HCT116 (cell line): Measurements from ENCODE around the gene FRMPD3. TPM values are rescaled to one million over a fixed set of nuclear protein-coding genes. Genes with fewer than 3 reads are reported as not detected.

ENCODE experiments used
- ATAC-seq: fragments of 200-7000 bp; cut with Tn5 transposase; 2 replicates; pipeline ENCODE4 v1.9.1; 2020; ENCODE audit warnings: mild to moderate bottlenecking, moderate library complexity
- BruUV-seq: library from RNA; stranded (reverse); fragments of 400-500 nt; replicated peaks from 2 replicates; lab custom pipeline; 2021; lab: Mats Ljungman, UMichigan
- CTCF ChIA-PET: fragments of 300-600 bp; sonication (Branson Sonifier 250); formaldehyde crosslinking; loops from one replicate; lab custom pipeline; 2021; ENCODE audit warnings: antibody characterized with exemption; lab: Charles Lee
- POLR2A ChIA-PET: fragments of 300-600, 350-600 bp; sonication (Branson Sonifier 250); formaldehyde crosslinking; loops from one replicate; lab custom pipeline; 2021; ENCODE audit warnings: antibody characterized with exemption; lab: Charles Lee
- RAD21 ChIA-PET, 2 experiments: fragments of 300-600 bp; sonication (Branson Sonifier 250); formaldehyde crosslinking; loops; one replicate each; lab custom pipeline; 2023; ENCODE audit warnings: low total read pairs in 2 of 2; ENCODE audit not compliant: uncharacterized antibody in 2 of 2, unreplicated experiment in 2 of 2, low non-redundant PET in 1 of 2; lab: Charles Lee
- DNase-seq: peaks from one replicate; pipeline ENCODE4 v3.0.0-alpha.2; 2010; ENCODE audit warnings: low read depth, low spot score
- H2AFZ ChIP-seq: fragments of 200-600 bp; shearing (Covaris generic), sonication (generic); 2 replicates; pipeline ENCODE4 v1.6.1; 2017; ENCODE audit warnings: low read depth, mixed run types, mixed read lengths, antibody characterized with exemption, low read length; ENCODE audit not compliant: poor library complexity, severe bottlenecking
- H3K27ac ChIP-seq: 2 replicates; pipeline ENCODE4 v1.5.1; 2012; ENCODE audit warnings: low read depth, low read length
- H3K27me3 ChIP-seq: fragments of 200-600 bp; sonication (generic); 2 replicates; pipeline ENCODE4 v1.6.1; 2016; ENCODE audit warnings: mixed run types, low read length, mixed read lengths; ENCODE audit not compliant: insufficient read depth
- H3K36me3 ChIP-seq, 2 experiments: fragments of 200-500 bp in 1 of 2; fragments of 200-600 bp in 1 of 2; sonication (Bioruptor generic) in 1 of 2; sonication (generic) in 1 of 2; 2 replicates each; pipeline versions ENCODE4 v1.5.1 to v1.6.1; 2014 to 2016; ENCODE audit warnings: low read length in 2 of 2, inconsistent platforms in 1 of 2, mixed read lengths in 1 of 2, mixed run types in 1 of 2; ENCODE audit not compliant: insufficient read depth in 2 of 2, control insufficient read depth in 1 of 2
- H3K4me1 ChIP-seq, 2 experiments: fragments of 200-600 bp in 1 of 2; sonication (generic) in 1 of 2; 2 replicates each; pipeline versions ENCODE4 v1.5.1 to v1.6.1; 2012 to 2017; ENCODE audit warnings: low read length in 2 of 2, inconsistent platforms in 1 of 2, mild to moderate bottlenecking in 1 of 2, mixed read lengths in 1 of 2, mixed run types in 1 of 2, moderate library complexity in 1 of 2; ENCODE audit not compliant: insufficient read depth in 2 of 2, control insufficient read depth in 1 of 2
- H3K4me2 ChIP-seq: fragments of 200-600 bp; sonication (generic); 2 replicates; pipeline ENCODE4 v1.6.1; 2017; ENCODE audit warnings: mixed run types, low read length, mixed read lengths
- H3K4me3 ChIP-seq, 2 experiments: fragments of 200-600 bp in 1 of 2; sonication (generic) in 1 of 2; replicated peaks in 1 of 2; 2 replicates each; pipeline ENCODE4 v1.5.1; 2011 to 2016; ENCODE audit warnings: low read length in 2 of 2, control low read depth in 1 of 2, low read depth in 1 of 2, mild to moderate bottlenecking in 1 of 2, mixed read lengths in 1 of 2, mixed run types in 1 of 2
- H3K79me2 ChIP-seq: fragments of 200-600 bp; sonication (generic); 2 replicates; pipeline ENCODE4 v1.6.1; 2017; ENCODE audit warnings: mild to moderate bottlenecking, mixed run types, low read length, moderate library complexity, mixed read lengths; ENCODE audit not compliant: insufficient read depth
- H3K9ac ChIP-seq: fragments of 200-600 bp; sonication (generic); 2 replicates; pipeline ENCODE4 v1.6.1; 2016; ENCODE audit warnings: low read length, mixed read lengths
- H3K9me2 ChIP-seq: fragments of 200-600 bp; sonication (generic), shearing (Covaris generic); 2 replicates; pipeline ENCODE4 v1.6.1; 2017; ENCODE audit warnings: mixed run types, mild to moderate bottlenecking, moderate library complexity; ENCODE audit not compliant: insufficient read depth
- H3K9me3 ChIP-seq, 2 experiments: fragments of 200-500 bp in 1 of 2; fragments of 200-600 bp in 1 of 2; sonication (Bioruptor generic) in 1 of 2; sonication (generic) in 1 of 2; 2 replicates each; pipeline ENCODE4 v1.6.1; 2014 to 2017; ENCODE audit warnings: low read length in 2 of 2, mixed read lengths in 2 of 2, inconsistent platforms in 1 of 2, low read depth in 1 of 2, mild to moderate bottlenecking in 1 of 2, mixed run types in 1 of 2, moderate library complexity in 1 of 2; ENCODE audit not compliant: control insufficient read depth in 1 of 2, insufficient read depth in 1 of 2
- H4K20me1 ChIP-seq: fragments of 200-600 bp; sonication (generic), shearing (Covaris generic); 2 replicates; pipeline ENCODE4 v1.6.1; 2017; ENCODE audit warnings: mixed run types, mild to moderate bottlenecking, moderate library complexity; ENCODE audit not compliant: insufficient read depth
- CBX3 ChIP-seq: IDR thresholded peaks from 2 replicates; pipeline ENCODE4 v1.6.1; 2012; ENCODE audit warnings: low read depth
- CEBPB ChIP-seq: IDR thresholded peaks from 2 replicates; pipeline ENCODE4 v1.6.1; 2012; ENCODE audit warnings: low read depth
- EGR1 ChIP-seq: IDR thresholded peaks from 2 replicates; pipeline ENCODE4 v1.6.1; 2012; ENCODE audit warnings: low read depth
- ELF1 ChIP-seq: IDR thresholded peaks from 2 replicates; pipeline ENCODE4 v1.6.1; 2012; ENCODE audit warnings: low read depth, borderline replicate concordance
- EZH2 ChIP-seq: fragments of 200-600 bp; sonication (generic); IDR thresholded peaks from 2 replicates; pipeline ENCODE4 v1.6.1; 2017; ENCODE audit warnings: antibody characterized with exemption, mixed run types
- EZH2phosphoT487 ChIP-seq: fragments of 200-600 bp; IDR thresholded peaks from 2 replicates; pipeline ENCODE4 v1.6.1; 2018; ENCODE audit warnings: antibody characterized with exemption, borderline replicate concordance
- FOSL1 ChIP-seq: IDR thresholded peaks from 2 replicates; pipeline ENCODE4 v1.6.1; 2012; ENCODE audit warnings: low read depth
- JUND ChIP-seq: IDR thresholded peaks from 2 replicates; pipeline ENCODE4 v1.6.1; 2012
- MAX ChIP-seq: IDR thresholded peaks from 2 replicates; pipeline ENCODE4 v1.6.1; 2012
- POLR2A ChIP-seq: IDR thresholded peaks from 2 replicates; pipeline ENCODE4 v1.7.0; 2011; ENCODE audit warnings: borderline replicate concordance; ENCODE audit not compliant: insufficient read depth, insufficient read length; ENCODE audit errors: extremely low read depth
- POLR2AphosphoS5 ChIP-seq: IDR thresholded peaks from 2 replicates; pipeline ENCODE4 v1.6.1; 2011; ENCODE audit warnings: mild to moderate bottlenecking, low read depth, low read length, moderate library complexity
- REST ChIP-seq: IDR thresholded peaks from 2 replicates; pipeline ENCODE4 v1.6.1; 2012; ENCODE audit warnings: low read depth
- SP1 ChIP-seq: IDR thresholded peaks from 2 replicates; pipeline ENCODE4 v1.6.1; 2012; ENCODE audit warnings: low read depth
- SRF ChIP-seq: IDR thresholded peaks from 2 replicates; pipeline ENCODE4 v1.6.1; 2012; ENCODE audit warnings: low read depth
- TCF7L2 ChIP-seq: IDR thresholded peaks from 2 replicates; pipeline ENCODE4 v1.7.0; 2011; ENCODE audit warnings: borderline replicate concordance, inconsistent platforms; ENCODE audit not compliant: insufficient read depth, insufficient read length; ENCODE audit errors: extremely low read depth
- YY1 ChIP-seq: IDR thresholded peaks from 2 replicates; pipeline ENCODE4 v1.6.1; 2011; ENCODE audit warnings: low read length, low read depth, moderate library complexity, mild to moderate bottlenecking; ENCODE audit not compliant: insufficient replicate concordance; ENCODE audit errors: extremely low read depth
- ZBTB33 ChIP-seq: IDR thresholded peaks from 2 replicates; pipeline ENCODE4 v1.6.1; 2011; ENCODE audit warnings: mild to moderate bottlenecking, low read length, moderate library complexity; ENCODE audit not compliant: insufficient replicate concordance; ENCODE audit errors: extremely low read depth
- ZFX ChIP-seq: fragments of 450-650 bp; IDR thresholded peaks from 2 replicates; pipeline ENCODE4 v1.6.1; 2017
- intact Hi-C: fragments of 100-400 bp; cut with micrococcal nuclease; formaldehyde crosslinking; loops from 2 replicates; pipeline ENCODE4 v1.10.0; 2022
- total RNA-seq: library from RNA; stranded (reverse); gene quantifications from one replicate; pipeline ENCODE4 v1.2.1, GENCODE V29; 2021; ENCODE audit not compliant: unreplicated experiment

The FRMPD3 gene
- total RNA-seq, 1 experiment from 2014 or later: 0.42 TPM

- RAD21 ChIA-PET: no interaction called here
- Histone ChIP-seq H3K4me1 (no peaks in the 10 kb centered on the region), H2AFZ (no peak overlapping the region), H3K27ac (no peak overlapping the region), H3K9ac (no peak overlapping the region), H3K9me3 (no peaks in the 10 kb centered on the region), H3K4me3 (no peak overlapping the region), H4K20me1 (no peaks in the 10 kb centered on the region), H3K27me3 (no peaks in the 10 kb centered on the region)
- intact Hi-C loops: no loop called here
- CTCF ChIA-PET: no interaction called here
- no peak for TF ChIP-seq ZFX
- TF ChIP-seq SP1: no peak
- TF ChIP-seq FOSL1: no peak
- TF ChIP-seq JUND: no peak
- no peak for TF ChIP-seq CBX3
- no peak for TF ChIP-seq EGR1
- TF ChIP-seq MAX: no peak
- TF ChIP-seq YY1: no peak
- no peak for TF ChIP-seq EZH2
- TF ChIP-seq EZH2phosphoT487: no peak
- no peak for TF ChIP-seq ZBTB33
- no peak for TF ChIP-seq ELF1
- no peak for TF ChIP-seq POLR2AphosphoS5
- no peak for TF ChIP-seq TCF7L2
- TF ChIP-seq POLR2A: no peak
- no peak for TF ChIP-seq REST
- no peak for TF ChIP-seq SRF
- no peak for TF ChIP-seq CEBPB
- TF ChIP-seq, all 23 proteins: peak for 0
- Histone ChIP-seq H3K4me2 (no peak overlapping the region), H3K36me3 (no peaks in the 10 kb centered on the region), H3K9me2 (no peaks in the 10 kb centered on the region), H3K79me2 (no peaks in the 10 kb centered on the region)
- DNase-seq: no peak
- POLR2A ChIA-PET: no interaction called here
- no TSS peak for BruUV-seq
- no peak for ATAC-seq
These were observed 32.6 kb downstream of the FRMPD3 start for GRCh38 chrX:107482046-107482445.
